ENCODE measurements around the gene GRM2.
A peak's percentile ranks its signal among the peaks of the same experiment; 100 is the strongest.

The GRM2 gene

DNA sequence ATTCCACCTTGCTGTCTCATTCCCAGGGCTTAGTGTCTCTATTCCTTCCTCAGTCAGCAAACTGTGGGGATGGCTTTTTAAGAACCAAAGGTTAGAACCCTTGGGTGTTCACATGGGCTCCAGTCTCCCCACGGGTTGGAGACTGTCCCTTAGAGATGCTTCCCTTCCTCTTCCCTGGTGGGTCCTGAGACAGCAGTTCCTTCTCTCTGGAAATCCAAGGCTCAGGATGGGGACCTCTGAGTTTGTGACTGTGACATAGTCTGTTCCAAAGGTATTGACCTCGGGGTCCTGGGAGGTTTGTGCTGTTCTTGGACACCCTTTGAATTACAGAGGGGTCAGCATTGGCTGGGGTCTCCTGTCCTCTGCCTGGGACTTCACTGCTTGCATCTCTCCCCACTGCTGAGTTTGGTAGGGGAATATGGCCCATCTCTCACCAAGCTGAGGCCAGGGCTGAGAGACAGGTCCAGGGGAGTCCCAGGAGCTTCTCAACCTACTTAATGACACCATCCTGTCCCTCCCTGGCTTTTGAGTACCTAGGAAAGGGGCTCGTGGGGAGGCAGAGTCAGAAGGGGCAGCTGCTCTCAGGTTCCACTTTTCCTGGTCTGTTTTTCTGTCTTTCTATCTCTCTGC is 1.5 kb downstream of the GRM2 start:
- Mint-ChIP-seq H3K4me3 (no peak overlapping the region), H3K9me3 (ENCODE audit: low read depth) (no peaks in the 10 kb centered on the region), H3K36me3 (no peaks in the 10 kb centered on the region), H3K27ac (no peak overlapping the region), H3K27me3 (no peaks in the 10 kb centered on the region), H3K4me1 (ENCODE audit: low read depth) (peaks cover 21% of the 10 kb centered on the region)

DNA sequence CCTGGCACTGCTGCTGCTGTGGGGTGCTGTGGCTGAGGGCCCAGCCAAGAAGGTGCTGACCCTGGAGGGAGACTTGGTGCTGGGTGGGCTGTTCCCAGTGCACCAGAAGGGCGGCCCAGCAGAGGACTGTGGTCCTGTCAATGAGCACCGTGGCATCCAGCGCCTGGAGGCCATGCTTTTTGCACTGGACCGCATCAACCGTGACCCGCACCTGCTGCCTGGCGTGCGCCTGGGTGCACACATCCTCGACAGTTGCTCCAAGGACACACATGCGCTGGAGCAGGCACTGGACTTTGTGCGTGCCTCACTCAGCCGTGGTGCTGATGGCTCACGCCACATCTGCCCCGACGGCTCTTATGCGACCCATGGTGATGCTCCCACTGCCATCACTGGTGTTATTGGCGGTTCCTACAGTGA is 2.1 kb downstream of the GRM2 start:
- Mint-ChIP-seq H3K9me3 (ENCODE audit: low read depth) (no peaks in the 10 kb centered on the region), H3K27ac (no peak overlapping the region), H3K27me3 (no peaks in the 10 kb centered on the region), H3K36me3 (no peaks in the 10 kb centered on the region), H3K4me1 (ENCODE audit: low read depth) (peaks cover 21% of the 10 kb centered on the region), H3K4me3 (no peak overlapping the region)

DNA sequence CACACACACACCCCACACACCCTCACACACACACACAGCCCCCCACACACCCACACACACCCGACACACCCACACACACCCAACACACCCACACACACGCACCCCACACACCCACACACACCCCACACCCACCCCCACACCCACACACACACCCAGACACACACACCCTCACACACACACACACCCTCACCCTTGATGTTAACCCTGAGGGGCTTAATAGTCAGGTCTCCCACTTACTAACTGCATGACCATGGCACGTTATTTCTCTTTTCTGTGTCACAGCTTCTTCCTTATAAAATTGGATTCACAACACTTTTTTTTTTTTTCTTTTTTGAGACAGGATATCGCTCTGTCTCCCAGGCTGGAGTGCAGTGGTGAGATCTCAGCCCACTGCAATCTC is 2.8 kb downstream of the GRM2 start:
- Mint-ChIP-seq H3K27ac (peak overlapping the region; percentile 86), H3K4me1 (ENCODE audit: low read depth) (peaks cover 18% of the 10 kb centered on the region), H3K4me3 (peak overlapping the region; percentile 30), H3K27me3 (no peaks in the 10 kb centered on the region), H3K36me3 (no peaks in the 10 kb centered on the region), H3K9me3 (ENCODE audit: low read depth) (no peaks in the 10 kb centered on the region)

DNA sequence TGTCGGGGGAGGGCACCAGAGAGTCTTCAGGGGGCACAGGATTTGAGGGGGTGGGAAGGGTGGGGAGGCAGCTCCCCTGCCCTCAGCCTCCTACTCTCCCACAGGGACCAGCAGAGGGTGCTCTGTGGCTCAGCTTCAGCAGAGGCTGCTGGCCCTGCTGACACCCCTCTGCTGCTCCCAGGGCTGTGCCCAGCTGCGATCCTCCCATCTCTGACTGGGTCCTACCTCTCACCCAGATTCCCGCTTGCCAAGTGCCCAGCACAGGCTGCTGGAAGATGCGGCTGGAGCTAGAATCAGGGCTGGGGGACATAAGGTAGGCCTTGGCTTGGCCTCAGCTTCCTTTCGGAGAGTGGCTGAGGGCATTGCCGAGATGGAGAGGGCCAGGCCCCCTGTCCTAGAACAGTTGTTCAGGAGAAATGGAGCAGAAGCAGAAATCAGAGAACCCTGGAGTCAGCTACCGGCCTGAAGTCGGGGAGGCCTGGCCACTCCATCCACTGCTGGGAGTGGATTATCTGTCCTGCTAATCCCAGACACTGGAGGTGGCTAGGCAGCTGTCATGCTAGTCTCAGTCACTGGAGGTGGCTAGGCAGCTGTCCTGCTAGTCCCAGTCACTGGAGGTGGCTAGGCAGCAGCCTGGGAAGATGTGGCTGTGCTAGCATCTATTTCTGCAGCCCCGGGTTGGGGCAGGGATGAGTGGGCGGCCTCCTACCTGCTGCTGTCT is 3.9 kb downstream of the GRM2 start:
- Mint-ChIP-seq H3K27ac (no peak overlapping the region), H3K9me3 (ENCODE audit: low read depth) (no peaks in the 10 kb centered on the region), H3K36me3 (no peaks in the 10 kb centered on the region), H3K27me3 (no peaks in the 10 kb centered on the region), H3K4me1 (ENCODE audit: low read depth) (peaks cover 14% of the 10 kb centered on the region), H3K4me3 (no peak overlapping the region)

DNA sequence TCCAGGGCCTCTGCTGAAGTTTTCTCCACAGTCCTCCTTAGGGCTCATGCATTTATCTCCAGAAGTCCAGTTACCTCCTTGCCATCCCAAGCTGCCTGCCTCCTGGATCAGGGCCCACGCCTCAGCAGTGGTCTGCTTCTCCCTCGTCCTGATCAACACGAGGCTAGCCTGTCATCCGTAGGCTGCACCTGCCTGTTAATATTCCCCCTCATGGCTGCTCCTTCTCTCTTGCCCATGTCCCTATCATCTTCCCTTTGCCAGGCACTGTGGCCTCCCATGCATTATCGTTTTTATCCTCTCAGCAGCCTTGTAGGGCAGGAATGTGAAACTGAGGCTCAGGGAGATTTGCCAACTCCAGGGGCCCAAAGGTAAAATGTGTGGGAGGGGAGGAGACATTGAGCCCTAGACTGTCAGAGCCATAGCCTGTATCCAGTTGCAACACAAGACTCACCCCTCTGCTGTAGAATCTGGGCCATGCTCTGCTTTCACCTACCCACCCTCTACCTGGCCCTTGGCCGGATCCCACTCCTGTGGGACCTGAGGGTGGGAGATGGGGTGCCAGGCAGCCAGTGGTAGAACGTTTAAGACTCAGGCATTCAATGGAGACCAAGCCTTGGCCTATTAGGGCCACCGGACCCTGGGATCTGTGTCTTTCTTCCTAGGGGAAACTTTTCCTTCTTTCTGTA is 4.6 kb downstream of the GRM2 start:
- peaks cover 11% of the 10 kb centered on the region for H3K4me1 Mint-ChIP-seq (ENCODE audit: low read depth)
- H3K9me3 Mint-ChIP-seq (ENCODE audit: low read depth), result no peaks in the 10 kb centered on the region
- no peak overlapping the region for H3K27ac Mint-ChIP-seq

DNA sequence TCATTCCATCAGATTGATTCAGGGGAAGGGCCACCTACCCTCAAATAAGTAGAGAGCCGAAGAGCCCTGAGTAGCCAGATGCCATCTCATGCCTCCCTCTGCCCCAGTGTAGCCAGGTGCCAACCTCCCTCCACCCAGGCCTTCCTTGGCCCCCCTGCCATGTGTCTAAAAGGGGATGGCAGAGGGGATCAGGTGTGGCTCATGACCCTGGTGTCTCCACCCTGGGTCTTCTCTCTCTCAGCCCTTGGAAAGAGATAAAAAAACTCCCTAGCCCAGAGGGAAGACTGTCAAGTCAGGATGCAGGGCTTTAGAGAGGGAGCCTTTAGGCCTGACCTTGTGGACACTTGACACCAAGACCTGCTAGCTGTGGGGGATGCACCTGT is 5.2 kb downstream of the GRM2 start:
- Mint-ChIP-seq H3K36me3 (no peaks in the 10 kb centered on the region), H3K27ac (no peak overlapping the region), H3K4me3 (no peak overlapping the region), H3K27me3 (no peaks in the 10 kb centered on the region), H3K9me3 (ENCODE audit: low read depth) (no peaks in the 10 kb centered on the region), H3K4me1 (ENCODE audit: low read depth) (peaks cover 11% of the 10 kb centered on the region)

More for the DNA sequence above, 4.6 kb downstream of the GRM2 start:
- Mint-ChIP-seq H3K4me3 (no peak overlapping the region), H3K27me3 (no peaks in the 10 kb centered on the region), H3K36me3 (no peaks in the 10 kb centered on the region)

DNA sequence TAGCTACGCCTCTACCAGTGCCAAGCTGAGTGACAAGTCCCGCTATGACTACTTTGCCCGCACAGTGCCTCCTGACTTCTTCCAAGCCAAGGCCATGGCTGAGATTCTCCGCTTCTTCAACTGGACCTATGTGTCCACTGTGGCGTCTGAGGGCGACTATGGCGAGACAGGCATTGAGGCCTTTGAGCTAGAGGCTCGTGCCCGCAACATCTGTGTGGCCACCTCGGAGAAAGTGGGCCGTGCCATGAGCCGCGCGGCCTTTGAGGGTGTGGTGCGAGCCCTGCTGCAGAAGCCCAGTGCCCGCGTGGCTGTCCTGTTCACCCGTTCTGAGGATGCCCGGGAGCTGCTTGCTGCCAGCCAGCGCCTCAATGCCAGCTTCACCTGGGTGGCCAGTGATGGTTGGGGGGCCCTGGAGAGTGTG is 5.7 kb downstream of the GRM2 start:
- Mint-ChIP-seq H3K27ac (no peak overlapping the region), H3K27me3 (no peaks in the 10 kb centered on the region), H3K4me3 (no peak overlapping the region), H3K9me3 (ENCODE audit: low read depth) (no peaks in the 10 kb centered on the region), H3K4me1 (ENCODE audit: low read depth) (peaks cover 8% of the 10 kb centered on the region), H3K36me3 (no peaks in the 10 kb centered on the region)

DNA sequence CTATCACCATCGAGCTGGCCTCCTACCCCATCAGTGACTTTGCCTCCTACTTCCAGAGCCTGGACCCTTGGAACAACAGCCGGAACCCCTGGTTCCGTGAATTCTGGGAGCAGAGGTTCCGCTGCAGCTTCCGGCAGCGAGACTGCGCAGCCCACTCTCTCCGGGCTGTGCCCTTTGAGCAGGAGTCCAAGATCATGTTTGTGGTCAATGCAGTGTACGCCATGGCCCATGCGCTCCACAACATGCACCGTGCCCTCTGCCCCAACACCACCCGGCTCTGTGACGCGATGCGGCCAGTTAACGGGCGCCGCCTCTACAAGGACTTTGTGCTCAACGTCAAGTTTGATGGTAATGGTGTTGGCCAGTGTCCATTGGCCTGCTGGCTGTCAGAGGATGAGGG is 6.1 kb downstream of the GRM2 start:
- Mint-ChIP-seq H3K27ac (no peak overlapping the region), H3K4me3 (no peak overlapping the region), H3K9me3 (ENCODE audit: low read depth) (no peaks in the 10 kb centered on the region), H3K36me3 (no peaks in the 10 kb centered on the region), H3K4me1 (ENCODE audit: low read depth) (peaks cover 8% of the 10 kb centered on the region), H3K27me3 (no peaks in the 10 kb centered on the region)

DNA sequence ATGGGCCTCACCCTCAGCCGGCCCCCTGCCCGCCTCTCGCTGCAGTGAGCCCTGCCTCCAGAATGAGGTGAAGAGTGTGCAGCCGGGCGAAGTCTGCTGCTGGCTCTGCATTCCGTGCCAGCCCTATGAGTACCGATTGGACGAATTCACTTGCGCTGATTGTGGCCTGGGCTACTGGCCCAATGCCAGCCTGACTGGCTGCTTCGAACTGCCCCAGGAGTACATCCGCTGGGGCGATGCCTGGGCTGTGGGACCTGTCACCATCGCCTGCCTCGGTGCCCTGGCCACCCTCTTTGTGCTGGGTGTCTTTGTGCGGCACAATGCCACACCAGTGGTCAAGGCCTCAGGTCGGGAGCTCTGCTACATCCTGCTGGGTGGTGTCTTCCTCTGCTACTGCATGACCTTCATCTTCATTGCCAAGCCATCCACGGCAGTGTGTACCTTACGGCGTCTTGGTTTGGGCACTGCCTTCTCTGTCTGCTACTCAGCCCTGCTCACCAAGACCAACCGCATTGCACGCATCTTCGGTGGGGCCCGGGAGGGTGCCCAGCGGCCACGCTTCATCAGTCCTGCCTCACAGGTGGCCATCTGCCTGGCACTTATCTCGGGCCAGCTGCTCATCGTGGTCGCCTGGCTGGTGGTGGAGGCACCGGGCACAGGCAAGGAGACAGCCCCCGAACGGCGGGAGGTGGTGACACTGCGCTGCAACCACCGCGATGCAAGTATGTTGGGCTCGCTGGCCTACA is 8.5 kb downstream of the GRM2 start:
- Mint-ChIP-seq H3K27ac (no peak overlapping the region), H3K4me1 (ENCODE audit: low read depth) (peaks cover 20% of the 10 kb centered on the region), H3K9me3 (ENCODE audit: low read depth) (no peaks in the 10 kb centered on the region), H3K36me3 (no peaks in the 10 kb centered on the region), H3K4me3 (no peak overlapping the region), H3K27me3 (no peaks in the 10 kb centered on the region)

- H3K27me3 Mint-ChIP-seq, result no peaks in the 10 kb centered on the region
- H3K9me3 Mint-ChIP-seq (ENCODE audit: low read depth), result no peaks in the 10 kb centered on the region
- no peak overlapping the region for H3K27ac Mint-ChIP-seq
- peaks cover 25% of the 10 kb centered on the region for H3K4me1 Mint-ChIP-seq (ENCODE audit: low read depth)
- H3K36me3 Mint-ChIP-seq, result no peaks in the 10 kb centered on the region
- no peak overlapping the region for H3K4me3 Mint-ChIP-seq
Observed at GRCh38 chr3:51715977-51716294, 9.1 kb downstream of the GRM2 start.

- H3K36me3 Mint-ChIP-seq, result no peaks in the 10 kb centered on the region
- H3K4me3 Mint-ChIP-seq, result no peak overlapping the region
- no peaks in the 10 kb centered on the region for H3K9me3 Mint-ChIP-seq (ENCODE audit: low read depth)
- no peaks in the 10 kb centered on the region for H3K27me3 Mint-ChIP-seq
- no peak overlapping the region for H3K27ac Mint-ChIP-seq
- peaks cover 31% of the 10 kb centered on the region for H3K4me1 Mint-ChIP-seq (ENCODE audit: low read depth)
Observed at GRCh38 chr3:51716805-51717204, 9.9 kb downstream of the GRM2 start.

- H3K4me3 Mint-ChIP-seq, result no peak overlapping the region
Observed at GRCh38 chr3:51717446-51717845, 10.6 kb downstream of the GRM2 start.

DNA sequence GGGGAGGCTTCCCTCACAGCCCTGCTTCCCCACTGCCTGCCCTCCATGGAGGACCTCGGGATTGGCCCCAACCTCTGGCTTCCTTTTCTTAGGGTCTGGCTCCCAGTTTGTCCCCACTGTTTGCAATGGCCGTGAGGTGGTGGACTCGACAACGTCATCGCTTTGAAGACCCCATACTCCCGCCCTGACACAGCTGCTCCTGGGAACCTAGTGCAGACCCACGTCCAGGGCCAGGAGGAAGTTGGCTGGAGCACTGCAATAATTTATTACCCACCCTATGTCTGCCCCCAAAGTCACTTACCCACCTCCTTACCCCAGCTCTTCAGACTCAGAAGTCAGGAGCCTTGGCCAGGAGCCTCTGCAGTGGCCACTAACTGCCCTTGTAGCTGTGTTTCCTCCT is 11.1 kb downstream of the GRM2 start:
- H3K9me3 Mint-ChIP-seq (ENCODE audit: low read depth), result no peaks in the 10 kb centered on the region
- H3K4me1 Mint-ChIP-seq (ENCODE audit: low read depth), result peaks cover 36% of the 10 kb centered on the region
- H3K27me3 Mint-ChIP-seq, result no peaks in the 10 kb centered on the region
- H3K27ac Mint-ChIP-seq, result no peak overlapping the region
- no peak overlapping the region for H3K4me3 Mint-ChIP-seq
- H3K36me3 Mint-ChIP-seq, result no peaks in the 10 kb centered on the region

More at GRCh38 chr3:51717446-51717845, 10.6 kb downstream of the GRM2 start:
- H3K27me3 Mint-ChIP-seq, result no peaks in the 10 kb centered on the region
- H3K27ac Mint-ChIP-seq, result no peak overlapping the region
- no peaks in the 10 kb centered on the region for H3K36me3 Mint-ChIP-seq
- H3K4me1 Mint-ChIP-seq (ENCODE audit: low read depth), result peaks cover 36% of the 10 kb centered on the region
- H3K9me3 Mint-ChIP-seq (ENCODE audit: low read depth), result no peaks in the 10 kb centered on the region

DNA sequence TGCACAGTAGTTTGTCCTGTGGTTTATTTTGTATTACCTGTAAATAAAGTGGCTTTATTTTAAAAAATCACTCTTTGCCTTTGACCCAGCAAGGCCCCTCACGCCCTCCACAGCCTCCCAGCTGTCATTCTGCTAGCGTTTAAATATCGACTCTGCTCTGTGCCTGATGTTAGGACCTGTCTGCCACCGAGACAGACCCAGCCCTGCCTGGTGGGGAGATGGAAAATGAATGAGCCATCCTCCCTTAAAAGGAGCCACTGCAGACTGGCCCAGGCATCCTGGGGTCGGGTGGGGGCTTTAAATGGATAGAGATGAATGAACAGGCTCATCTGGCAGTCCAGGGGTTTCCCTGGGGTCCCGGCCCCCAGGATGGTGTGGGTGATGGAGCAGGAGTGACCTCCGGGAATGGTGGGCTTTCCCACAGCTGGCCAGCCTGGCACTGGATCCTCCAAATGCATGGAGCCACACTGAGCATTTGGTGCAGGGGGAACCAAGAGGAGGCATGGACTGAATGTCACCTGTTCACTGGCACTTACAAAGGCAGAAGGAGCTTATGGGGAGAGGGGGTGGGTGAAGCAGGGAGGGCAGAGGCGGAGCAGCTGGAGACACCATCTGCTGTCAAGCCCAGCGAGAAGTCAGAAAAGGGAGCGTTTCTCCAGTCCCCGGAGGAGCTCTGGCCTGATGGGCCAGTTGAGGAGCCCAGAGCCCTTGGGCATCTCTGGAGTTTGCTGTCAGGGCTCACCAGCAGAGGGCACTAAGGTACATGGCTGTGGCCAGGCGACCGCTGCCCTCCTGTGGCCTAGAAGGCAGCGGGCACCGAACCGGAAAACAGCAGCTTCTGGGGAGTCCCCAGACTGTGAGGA is 11.9 kb downstream of the GRM2 start:
- no peaks in the 10 kb centered on the region for H3K36me3 Mint-ChIP-seq
- no peak overlapping the region for H3K4me3 Mint-ChIP-seq
- no peaks in the 10 kb centered on the region for H3K9me3 Mint-ChIP-seq (ENCODE audit: low read depth)
- peaks cover 36% of the 10 kb centered on the region for H3K4me1 Mint-ChIP-seq (ENCODE audit: low read depth)
- peak overlapping the region; percentile 50 for H3K27ac Mint-ChIP-seq
- H3K27me3 Mint-ChIP-seq, result no peaks in the 10 kb centered on the region
